Omental fat pad (tissue), 4 donors: ENCODE measurements around the gene PRKAG2. TPM values are rescaled to one million over a fixed set of nuclear protein-coding genes. Genes with fewer than 3 reads are reported as not detected.

ENCODE experiments used
- ATAC-seq: fragments of 150-250 bp; one replicate; pipeline ENCODE4 v1.9.1; 2016; ENCODE audit warnings: mild to moderate bottlenecking, moderate library complexity; ENCODE audit not compliant: low FRiP score
- DNase-seq: peaks from one replicate; pipeline ENCODE4 v3.0.0-alpha.2; 2019; ENCODE audit warnings: low spot score
- CTCF ChIP-seq, 3 donors: fragments of 450-650 bp; IDR thresholded peaks; one replicate each; pipeline ENCODE4 v1.5.1; 2016 to 2017; ENCODE audit warnings: antibody characterized with exemption in 3 of 3, mild to moderate bottlenecking in 3 of 3, moderate library complexity in 2 of 3
- total RNA-seq, 4 donors: library from RNA; depleted of rRNA; stranded (reverse); fragments of >200 nt; gene quantifications; one replicate each; pipeline ENCODE4 v1.1.0, GENCODE V29; 2016

Gene PRKAG2
- total RNA-seq, 4 donors from 2014 or later, result 31.6 to 49.5 (median 36.9) TPM

DNA sequence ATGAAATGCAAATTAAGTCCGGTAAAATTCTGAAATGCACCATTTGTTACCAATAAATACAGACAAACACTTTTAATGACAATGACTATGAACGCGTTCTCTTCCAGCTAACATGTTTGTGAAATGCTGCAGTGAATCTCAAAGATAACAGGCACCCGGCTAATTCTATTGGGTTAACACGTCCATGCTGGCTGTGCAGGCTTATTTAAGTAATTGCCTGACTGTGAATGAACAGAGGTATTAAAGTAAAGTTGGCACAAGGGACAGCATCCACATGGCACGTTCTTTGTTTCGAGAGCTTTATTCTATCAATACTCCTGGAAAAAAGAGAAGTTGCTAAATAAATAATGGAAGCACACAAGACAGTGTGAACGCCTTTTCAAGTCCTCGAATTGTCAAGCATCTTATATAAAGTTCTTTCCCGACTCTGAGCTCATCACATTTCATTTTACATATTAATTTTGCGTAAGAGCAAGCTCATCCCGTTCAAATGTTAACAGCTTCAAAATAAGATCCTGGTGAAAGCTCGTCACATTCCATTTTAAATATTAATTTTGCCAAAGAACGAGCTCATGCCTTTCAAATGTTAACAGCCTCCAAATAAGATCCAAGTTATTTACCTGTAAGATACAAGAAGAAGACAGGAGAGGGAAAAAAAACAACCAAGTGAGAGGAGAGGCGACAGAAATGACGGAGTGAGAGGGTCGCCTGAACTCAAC is 245.9 kb downstream of the PRKAG2 start:
- no peak for ATAC-seq
- no peak for TF ChIP-seq CTCF (IDR thresholded peaks at IDR 0.05)
- no peak for DNase-seq

GRCh38 chr7:151630358-151630757 is 246.6 kb downstream of the PRKAG2 start:
- no peak for ATAC-seq
- no peak for TF ChIP-seq CTCF (IDR thresholded peaks at IDR 0.05)
- no peak for DNase-seq

GRCh38 chr7:151629713-151630272 is 247.1 kb downstream of the PRKAG2 start:
- TF ChIP-seq CTCF (IDR thresholded peaks at IDR 0.05), result no peak
- ATAC-seq (no peak), DNase-seq (no peak)

GRCh38 chr7:151628846-151629604 is 247.9 kb downstream of the PRKAG2 start:
- no peak for DNase-seq
- TF ChIP-seq CTCF (IDR thresholded peaks at IDR 0.05), result no peak
- ATAC-seq, result no peak

GRCh38 chr7:151626422-151627115 is 250.3 kb downstream of the PRKAG2 start:
- DNase-seq (no peak), ATAC-seq (no peak)
- TF ChIP-seq CTCF (IDR thresholded peaks at IDR 0.05), result no peak

- ATAC-seq (no peak), DNase-seq (no peak)
- no peak for TF ChIP-seq CTCF (IDR thresholded peaks at IDR 0.05)
These were observed 251.3 kb downstream of the PRKAG2 start for GRCh38 chr7:151625606-151626005.
